CD4-positive, alpha-beta T cell treated with Interferon alpha-2 for 1 hour (primary cell): Measurements from ENCODE around the gene RAB11FIP3.
"Not testable (repeated sequence)": the region's sequence is repeated elsewhere in the genome, so short reads cannot be mapped to it uniquely, and the experiment has no call there.

ENCODE experiments used
- DNase-seq, 2 donors: peaks; one replicate each; pipeline ENCODE4 v3.0.0-alpha.2; 2020 to 2022

RAB11FIP3 gene

GRCh38 chr16:469459-469858 lies 44.0 kb downstream of the RAB11FIP3 start:
- DNase-seq: not testable (repeated sequence)

- no peak for DNase-seq
Measured at GRCh38 chr16:470418-470817, 45.0 kb downstream of the RAB11FIP3 start.

- no peak for DNase-seq
Measured at GRCh38 chr16:471353-472198, 46.1 kb downstream of the RAB11FIP3 start.

- DNase-seq: no peak
Measured at GRCh38 chr16:472199-472504, 46.7 kb downstream of the RAB11FIP3 start.

GRCh38 chr16:473046-474043 lies 47.9 kb downstream of the RAB11FIP3 start:
- no peak for DNase-seq

GRCh38 chr16:474420-475122 lies 49.1 kb downstream of the RAB11FIP3 start:
- DNase-seq: no peak

GRCh38 chr16:476039-476438 lies 50.6 kb downstream of the RAB11FIP3 start:
- DNase-seq: no peak

- DNase-seq: no peak
Measured at GRCh38 chr16:477301-478157, 52.1 kb downstream of the RAB11FIP3 start.

- not testable (repeated sequence) for DNase-seq
Measured at GRCh38 chr16:478287-478686, 52.8 kb downstream of the RAB11FIP3 start.

- DNase-seq: no peak
Measured at GRCh38 chr16:482468-483185, 57.2 kb downstream of the RAB11FIP3 start.

GRCh38 chr16:483341-484075 lies 58.1 kb downstream of the RAB11FIP3 start:
- DNase-seq: no peak

GRCh38 chr16:489606-490005 lies 64.2 kb downstream of the RAB11FIP3 start:
- DNase-seq: no peak

- DNase-seq: no peak
Measured at GRCh38 chr16:490768-491167, 65.3 kb downstream of the RAB11FIP3 start.

GRCh38 chr16:491220-491919 lies 65.9 kb downstream of the RAB11FIP3 start:
- DNase-seq: no peak

- DNase-seq: no peak
Measured at GRCh38 chr16:492211-492875, 66.9 kb downstream of the RAB11FIP3 start.

- not testable (repeated sequence) for DNase-seq
Measured at GRCh38 chr16:494676-495075, 69.2 kb downstream of the RAB11FIP3 start.

- DNase-seq: peak in 1 of 2 donors; percentile 16
Measured at GRCh38 chr16:495127-495748, 69.8 kb downstream of the RAB11FIP3 start.

GRCh38 chr16:496097-496886 lies 70.8 kb downstream of the RAB11FIP3 start:
- no peak for DNase-seq
